Mucosa of descending colon (tissue), 3 donors: Measurements from ENCODE around the gene DNALI1. TPM values are rescaled to one million over a fixed set of nuclear protein-coding genes. Genes with fewer than 3 reads are reported as not detected.
"Not testable (repeated sequence)": the region's sequence is repeated elsewhere in the genome, so short reads cannot be mapped to it uniquely, and the experiment has no call there.

Experiments used
- ATAC-seq: fragments of 200-7000 bp; cut with Tn5 transposase; one replicate; pipeline ENCODE4 v1.9.1; 2020; ENCODE audit warnings: mild to moderate bottlenecking, moderate library complexity
- DNase-seq, 3 donors: peaks; one replicate each; pipeline ENCODE4 v3.0.0-alpha.2; 2020
- H3K36me3 ChIP-seq: fragments of 200-600 bp; one replicate; pipeline ENCODE4 v1.8.0; 2021; ENCODE audit warnings: low read depth, mild to moderate bottlenecking
- H3K4me1 ChIP-seq: fragments of 200-600 bp; one replicate; pipeline ENCODE4 v1.8.0; 2021; ENCODE audit warnings: low read depth, mild to moderate bottlenecking
- H3K4me3 ChIP-seq: fragments of 200-600 bp; one replicate; pipeline ENCODE4 v1.8.0; 2021; ENCODE audit warnings: mild to moderate bottlenecking
- H3K9me3 ChIP-seq: fragments of 200-600 bp; one replicate; pipeline ENCODE4 v1.8.0; 2021; ENCODE audit warnings: mild to moderate bottlenecking
- CTCF ChIP-seq: fragments of 200-600 bp; IDR thresholded peaks from one replicate; pipeline ENCODE4 v1.8.0; 2022; ENCODE audit warnings: antibody characterized with exemption, mild to moderate bottlenecking
- intact Hi-C, 2 donors: fragments of 100-400 bp; cut with DNase I in 1 of 2; cut with micrococcal nuclease in 1 of 2; formaldehyde crosslinking; loops; one replicate each; pipeline versions ENCODE4 v1.11.0 to v1.11.1; 2022; cut with DNase I, micrococcal nuclease
- total RNA-seq, 3 donors: library from RNA; stranded (reverse); fragmentation: NEBNext Ultra II Directional in 2 of 3; extraction: Animal tissue kit (Norgen Biotek cat#: 25700) in 2 of 3; gene quantifications; one replicate each; pipeline versions ENCODE4 v1.2.1 to v1.2.4, GENCODE V29; 2021 to 2023
- donor health status: DM: no; HTN: no; CAD: no; lungs with moderate emphysema.
- donor health status: DM: no; HTN: no; CAD: no.
- donor health status: DM: no; HTN: yes; CAD: no.

Gene DNALI1
- total RNA-seq, 3 donors from 2014 or later: 3.2 to 9.1 (median 3.6) TPM

GRCh38 chr1:37570528-37571334 is 14.0 kb downstream of the DNALI1 start:
- intact Hi-C loops: no loop called here
- no peak overlapping the region for H3K4me3 ChIP-seq
- H3K4me1 ChIP-seq: no peaks in the 10 kb centered on the region
- peaks cover 30% of the 10 kb centered on the region for H3K36me3 ChIP-seq
- ATAC-seq (no peak), DNase-seq (no peak)
- no peak for TF ChIP-seq CTCF
- H3K9me3 ChIP-seq: no peaks in the 10 kb centered on the region

- Histone ChIP-seq H3K4me1 (no peaks in the 10 kb centered on the region), H3K4me3 (no peak overlapping the region), H3K9me3 (no peaks in the 10 kb centered on the region), H3K36me3 (peaks cover 19% of the 10 kb centered on the region)
- TF ChIP-seq CTCF: no peak
- ATAC-seq (no peak), DNase-seq (no peak)
- intact Hi-C loops: no loop called here
Observed at GRCh38 chr1:37574834-37575480, 18.2 kb downstream of the DNALI1 start.

- no peaks in the 10 kb centered on the region for H3K4me1 ChIP-seq
- intact Hi-C loops: no loop called here
- TF ChIP-seq CTCF: no peak
- H3K36me3 ChIP-seq: peaks cover 19% of the 10 kb centered on the region
- H3K4me3 ChIP-seq: no peak overlapping the region
- DNase-seq (no peak), ATAC-seq (no peak)
- no peaks in the 10 kb centered on the region for H3K9me3 ChIP-seq
Observed at GRCh38 chr1:37575692-37576091, 19.0 kb downstream of the DNALI1 start.

GRCh38 chr1:37584544-37584943 is 27.8 kb downstream of the DNALI1 start:
- intact Hi-C loops, H3K4me3 ChIP-seq, ATAC-seq, H3K9me3 ChIP-seq, DNase-seq, H3K4me1 ChIP-seq: not testable (repeated sequence)
- peaks cover 29% of the 10 kb centered on the region for H3K36me3 ChIP-seq

- intact Hi-C loops: no loop called here
- no peaks in the 10 kb centered on the region for H3K9me3 ChIP-seq
- no peak for TF ChIP-seq CTCF
- DNase-seq: no peak
- no peak overlapping the region for H3K4me3 ChIP-seq
- H3K36me3 ChIP-seq: peaks cover 16% of the 10 kb centered on the region
- H3K4me1 ChIP-seq: peaks cover 3% of the 10 kb centered on the region
- ATAC-seq: no peak
Observed at GRCh38 chr1:37588939-37589338, 32.2 kb downstream of the DNALI1 start.

GRCh38 chr1:37593726-37594125 is 37.0 kb downstream of the DNALI1 start:
- ATAC-seq: no peak
- Histone ChIP-seq H3K4me1 (peaks cover 18% of the 10 kb centered on the region), H3K4me3 (no peak overlapping the region), H3K36me3 (peaks cover 4% of the 10 kb centered on the region), H3K9me3 (no peaks in the 10 kb centered on the region)
- no peak for DNase-seq
- TF ChIP-seq CTCF: no peak
- intact Hi-C loops: no loop called here
